SU-DHL-6 (cell line): Measurements from ENCODE around the gene PDE9A.

Source experiments
- H2AFZ ChIP-seq: fragments of 200-600 bp; sonication (generic); 2 replicates; pipeline ENCODE4 v1.6.1; 2014; ENCODE audit warnings: low read depth, mild to moderate bottlenecking, moderate library complexity, mixed read lengths, antibody characterized with exemption, low read length; ENCODE audit not compliant: severe bottlenecking
- H3F3A ChIP-seq: fragments of 200-600 bp; shearing (Covaris generic); 2 replicates; pipeline ENCODE4 v1.6.0; 2016; ENCODE audit warnings: antibody characterized with exemption, mild to moderate bottlenecking; ENCODE audit not compliant: insufficient read depth
- H3K27ac ChIP-seq: fragments of 200-600 bp; sonication (generic); 2 replicates; pipeline ENCODE4 v1.5.1; 2016; ENCODE audit warnings: low read depth, mild to moderate bottlenecking, low read length, moderate library complexity, mixed read lengths
- H3K27me3 ChIP-seq: fragments of 200-600 bp; sonication (generic), shearing (Covaris generic); 2 replicates; pipeline ENCODE4 v1.6.0; 2014; ENCODE audit warnings: mild to moderate bottlenecking, low read length
- H3K36me3 ChIP-seq: fragments of 200-600 bp; sonication (generic); 2 replicates; pipeline ENCODE4 v1.6.1; 2014; ENCODE audit warnings: mild to moderate bottlenecking, low read length, mixed read lengths
- H3K4me2 ChIP-seq: fragments of 300-600, 200-600 bp; shearing (Covaris generic), sonication (generic); 2 replicates; pipeline ENCODE4 v1.6.0; 2014; ENCODE audit warnings: low read length, low read depth, mild to moderate bottlenecking; ENCODE audit not compliant: poor library complexity, severe bottlenecking
- H3K4me3 ChIP-seq: fragments of 200-600 bp; sonication (generic); 2 replicates; pipeline ENCODE4 v1.5.1; 2014; ENCODE audit warnings: antibody characterized with exemption, low read length, mild to moderate bottlenecking, mixed read lengths; ENCODE audit not compliant: insufficient read depth, poor library complexity, severe bottlenecking
- H3K79me2 ChIP-seq: fragments of 200-600 bp; sonication (generic); 2 replicates; pipeline ENCODE4 v1.6.1; 2014; ENCODE audit warnings: mild to moderate bottlenecking, low read length, moderate library complexity; ENCODE audit not compliant: insufficient read depth
- H3K9ac ChIP-seq: fragments of 200-600 bp; sonication (generic); 2 replicates; pipeline ENCODE4 v1.7.0; 2014; ENCODE audit warnings: mild to moderate bottlenecking, low read length
- H3K9me2 ChIP-seq: fragments of 200-600 bp; sonication (generic); replicated peaks from 2 replicates; pipeline ENCODE4 v1.6.1; 2014; ENCODE audit warnings: low read length; ENCODE audit not compliant: insufficient read depth
- H3K9me3 ChIP-seq: fragments of 200-600 bp; sonication (generic); 2 replicates; pipeline ENCODE4 v1.6.1; 2014; ENCODE audit warnings: low read length, mixed read lengths; ENCODE audit not compliant: insufficient read depth
- H4K20me1 ChIP-seq: fragments of 200-600 bp; sonication (generic); 2 replicates; pipeline ENCODE4 v1.6.1; 2014; ENCODE audit warnings: low read depth, mild to moderate bottlenecking, antibody characterized with exemption, low read length, moderate library complexity, mixed read lengths
- EZH2phosphoT487 ChIP-seq: fragments of 200-600 bp; sonication (generic), shearing (Covaris generic); conservative IDR thresholded peaks from 2 replicates; pipeline ENCODE4 v1.6.1; 2018; ENCODE audit warnings: mild to moderate bottlenecking, antibody characterized with exemption, low read length, moderate library complexity, mixed read lengths
- TF ChIP-seq, protein P1 (sequence below): fragments of 200-600 bp; sonication (generic); IDR thresholded peaks from one replicate; pipeline ENCODE4 v1.5.1; 2017; ENCODE audit warnings: antibody characterized with exemption, mild to moderate bottlenecking, low read length, moderate library complexity; ENCODE audit not compliant: insufficient read depth, poor library complexity, severe bottlenecking

PDE9A gene

DNA sequence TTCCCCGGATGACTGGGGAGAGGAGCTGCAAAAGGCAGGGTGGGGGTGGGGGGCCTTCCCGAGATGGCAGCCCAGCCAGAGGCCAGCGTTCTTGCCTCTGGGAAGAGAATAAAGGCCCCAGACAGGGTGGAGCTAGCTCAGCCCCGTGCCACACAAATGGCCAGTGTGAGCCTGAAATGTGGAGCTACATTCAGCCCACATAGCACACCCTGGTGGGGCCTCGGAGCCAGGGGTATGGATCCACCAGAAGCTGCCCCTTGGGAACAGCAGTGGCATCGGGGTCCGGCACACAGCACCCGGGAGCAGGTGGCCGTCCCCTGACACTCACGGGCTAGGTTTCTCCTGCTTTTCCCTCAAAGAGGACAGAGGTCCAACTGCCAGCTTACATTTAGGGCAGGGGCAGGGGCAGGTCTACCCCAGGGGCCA is 93.9 kb downstream of the PDE9A start:
- Histone ChIP-seq H4K20me1 (no peaks in the 10 kb centered on the region), H3F3A (no peaks in the 10 kb centered on the region), H3K9me2 (no peaks in the 10 kb centered on the region), H2AFZ (no peak overlapping the region), H3K27ac (no peak overlapping the region), H3K27me3 (no peaks in the 10 kb centered on the region), H3K79me2 (no peaks in the 10 kb centered on the region), H3K9me3 (no peaks in the 10 kb centered on the region), H3K4me3 (no peak overlapping the region), H3K36me3 (no peaks in the 10 kb centered on the region), H3K4me2 (no peak overlapping the region), H3K9ac (no peak overlapping the region)
- TF ChIP-seq EZH2phosphoT487 = no peak
- TF ChIP-seq, protein P1, sequence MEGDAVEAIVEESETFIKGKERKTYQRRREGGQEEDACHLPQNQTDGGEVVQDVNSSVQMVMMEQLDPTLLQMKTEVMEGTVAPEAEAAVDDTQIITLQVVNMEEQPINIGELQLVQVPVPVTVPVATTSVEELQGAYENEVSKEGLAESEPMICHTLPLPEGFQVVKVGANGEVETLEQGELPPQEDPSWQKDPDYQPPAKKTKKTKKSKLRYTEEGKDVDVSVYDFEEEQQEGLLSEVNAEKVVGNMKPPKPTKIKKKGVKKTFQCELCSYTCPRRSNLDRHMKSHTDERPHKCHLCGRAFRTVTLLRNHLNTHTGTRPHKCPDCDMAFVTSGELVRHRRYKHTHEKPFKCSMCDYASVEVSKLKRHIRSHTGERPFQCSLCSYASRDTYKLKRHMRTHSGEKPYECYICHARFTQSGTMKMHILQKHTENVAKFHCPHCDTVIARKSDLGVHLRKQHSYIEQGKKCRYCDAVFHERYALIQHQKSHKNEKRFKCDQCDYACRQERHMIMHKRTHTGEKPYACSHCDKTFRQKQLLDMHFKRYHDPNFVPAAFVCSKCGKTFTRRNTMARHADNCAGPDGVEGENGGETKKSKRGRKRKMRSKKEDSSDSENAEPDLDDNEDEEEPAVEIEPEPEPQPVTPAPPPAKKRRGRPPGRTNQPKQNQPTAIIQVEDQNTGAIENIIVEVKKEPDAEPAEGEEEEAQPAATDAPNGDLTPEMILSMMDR = no peak

- TF ChIP-seq, protein P1 = no peak
- no peak for TF ChIP-seq EZH2phosphoT487
- Histone ChIP-seq H3K79me2 (no peaks in the 10 kb centered on the region), H4K20me1 (no peaks in the 10 kb centered on the region), H3K27ac (no peak overlapping the region), H3K9ac (no peak overlapping the region), H3K4me2 (no peak overlapping the region), H2AFZ (no peak overlapping the region), H3F3A (no peaks in the 10 kb centered on the region), H3K27me3 (no peaks in the 10 kb centered on the region), H3K9me2 (no peaks in the 10 kb centered on the region), H3K36me3 (no peaks in the 10 kb centered on the region), H3K9me3 (no peaks in the 10 kb centered on the region), H3K4me3 (no peak overlapping the region)
These were observed 94.4 kb downstream of the PDE9A start for GRCh38 chr21:42747746-42748351.

GRCh38 chr21:42748620-42749176 is 95.3 kb downstream of the PDE9A start:
- no peak overlapping the region for H3K4me2 ChIP-seq
- no peaks in the 10 kb centered on the region for H3F3A ChIP-seq
- no peaks in the 10 kb centered on the region for H3K36me3 ChIP-seq
- no peaks in the 10 kb centered on the region for H3K9me3 ChIP-seq
- no peak overlapping the region for H2AFZ ChIP-seq
- no peaks in the 10 kb centered on the region for H3K79me2 ChIP-seq
- H3K27me3 ChIP-seq = no peaks in the 10 kb centered on the region
- no peak overlapping the region for H3K27ac ChIP-seq
- H3K4me3 ChIP-seq = no peak overlapping the region
- H4K20me1 ChIP-seq = no peaks in the 10 kb centered on the region
- no peak overlapping the region for H3K9ac ChIP-seq
- no peaks in the 10 kb centered on the region for H3K9me2 ChIP-seq
- TF ChIP-seq EZH2phosphoT487 = no peak
- TF ChIP-seq, protein P1 = no peak
